CD8-positive, alpha-beta memory T cell (primary cell): ENCODE results near the gene GCNT2. TPM values are rescaled to one million over a fixed set of nuclear protein-coding genes. Genes with fewer than 3 reads are reported as not detected.

Experiments
- CTCF ChIA-PET: fragments of 350-600 bp; sonication (Branson Sonifier 250); formaldehyde crosslinking; loops from one replicate; lab custom pipeline; 2021; ENCODE audit warnings: antibody characterized with exemption; lab: Charles Lee
- POLR2A ChIA-PET: fragments of 350-600 bp; sonication (Branson Sonifier 250); formaldehyde crosslinking; loops from one replicate; lab custom pipeline; 2021; ENCODE audit warnings: antibody characterized with exemption; lab: Charles Lee
- DNase-seq, 5 donors: peaks; one replicate each; pipeline versions ENCODE4 v3.0.0 to v3.0.0-alpha.2; 2020 to 2022; ENCODE audit warnings: mixed read lengths in 1 of 5
- H3K27ac ChIP-seq: one replicate; pipeline ENCODE4 v1.7.0; 2013; ENCODE audit warnings: low read depth, mild to moderate bottlenecking, low read length, moderate library complexity
- H3K27me3 ChIP-seq: 2 replicates; pipeline ENCODE4 v1.7.0; 2013; ENCODE audit warnings: low read length, mild to moderate bottlenecking; ENCODE audit not compliant: insufficient read depth, poor library complexity, severe bottlenecking
- H3K36me3 ChIP-seq: 2 replicates; pipeline ENCODE4 v1.7.0; 2013; ENCODE audit warnings: mild to moderate bottlenecking, low read length, moderate library complexity; ENCODE audit not compliant: insufficient read depth
- H3K4me1 ChIP-seq: 2 replicates; pipeline ENCODE4 v1.7.0; 2013; ENCODE audit warnings: mild to moderate bottlenecking, low read length, moderate library complexity; ENCODE audit not compliant: insufficient read depth
- H3K4me3 ChIP-seq: 2 replicates; pipeline ENCODE4 v1.7.0; 2013; ENCODE audit warnings: mild to moderate bottlenecking, low read length
- H3K9me3 ChIP-seq: 2 replicates; pipeline ENCODE4 v1.7.0; 2013; ENCODE audit warnings: mild to moderate bottlenecking, low read length
- H3K27ac Mint-ChIP-seq, 8 donors: one replicate each; pipeline ENCODE4 v1.8.0; 2020 to 2021; ENCODE audit warnings: mixed read lengths in 8 of 8, mild to moderate bottlenecking in 6 of 8, inconsistent platforms in 3 of 8, moderate library complexity in 3 of 8
- H3K27me3 Mint-ChIP-seq, 2 donors: one replicate each; pipeline ENCODE4 v1.8.0; 2020 to 2021; ENCODE audit warnings: mixed read lengths in 2 of 2, mild to moderate bottlenecking in 1 of 2, moderate library complexity in 1 of 2
- H3K36me3 Mint-ChIP-seq, 3 donors: one replicate each; pipeline ENCODE4 v1.8.0; 2020 to 2021; ENCODE audit warnings: mixed read lengths in 3 of 3, inconsistent platforms in 1 of 3, mild to moderate bottlenecking in 1 of 3
- H3K4me1 Mint-ChIP-seq, 3 donors: one replicate each; pipeline ENCODE4 v1.8.0; 2020 to 2021; ENCODE audit warnings: mixed read lengths in 3 of 3, inconsistent platforms in 1 of 3, mild to moderate bottlenecking in 1 of 3
- H3K4me3 Mint-ChIP-seq, 7 donors: one replicate each; pipeline ENCODE4 v1.8.0; 2020 to 2021; ENCODE audit warnings: mixed read lengths in 7 of 7, mild to moderate bottlenecking in 6 of 7, moderate library complexity in 4 of 7, inconsistent platforms in 2 of 7
- H3K9me3 Mint-ChIP-seq, 5 donors: one replicate each; pipeline ENCODE4 v1.8.0; 2020 to 2022; ENCODE audit warnings: mixed read lengths in 5 of 5, mild to moderate bottlenecking in 3 of 5, moderate library complexity in 2 of 5, inconsistent platforms in 1 of 5
- polyA plus RNA-seq: library from polyadenylated mRNA; unstranded; fragments of 300-500 nt; fragmentation: Illumina TruSeq; gene quantifications from one replicate; pipeline ENCODE4 v1.2.3, GENCODE V29; 2021
- total RNA-seq, 2 experiments: library from RNA; stranded (reverse); gene quantifications; one replicate each; pipeline ENCODE4 v1.2.3, GENCODE V29; 2021

The GCNT2 gene
- total and polyA plus RNA-seq, 3 experiments from 2014 or later: 1.3 to 1.4 (median 1.4) TPM

- H3K36me3 ChIP-seq: no peaks in the 10 kb centered on the region
- H3K9me3 ChIP-seq: no peaks in the 10 kb centered on the region
- Mint-ChIP-seq H3K27me3 (peaks cover 0 to 2% of the 10 kb centered on the region in 2 donors), H3K4me1 (no peaks in the 10 kb centered on the region), H3K36me3 (peaks cover 29 to 50% (median 37%) of the 10 kb centered on the region in 3 donors), H3K9me3 (no peaks in the 10 kb centered on the region), H3K4me3 (no peak overlapping the region), H3K27ac (peak overlapping the region in 1 of 8 donors; percentile 1)
- ChIA-PET CTCF (no interaction called here), POLR2A (no interaction called here)
- DNase-seq: no peak
- no peak overlapping the region for H3K27ac ChIP-seq
- H3K27me3 ChIP-seq: no peaks in the 10 kb centered on the region
- H3K4me3 ChIP-seq: no peak overlapping the region
- H3K4me1 ChIP-seq: no peaks in the 10 kb centered on the region
Observed at GRCh38 chr6:10624836-10625235, 103.7 kb downstream of the GCNT2 start.

DNA sequence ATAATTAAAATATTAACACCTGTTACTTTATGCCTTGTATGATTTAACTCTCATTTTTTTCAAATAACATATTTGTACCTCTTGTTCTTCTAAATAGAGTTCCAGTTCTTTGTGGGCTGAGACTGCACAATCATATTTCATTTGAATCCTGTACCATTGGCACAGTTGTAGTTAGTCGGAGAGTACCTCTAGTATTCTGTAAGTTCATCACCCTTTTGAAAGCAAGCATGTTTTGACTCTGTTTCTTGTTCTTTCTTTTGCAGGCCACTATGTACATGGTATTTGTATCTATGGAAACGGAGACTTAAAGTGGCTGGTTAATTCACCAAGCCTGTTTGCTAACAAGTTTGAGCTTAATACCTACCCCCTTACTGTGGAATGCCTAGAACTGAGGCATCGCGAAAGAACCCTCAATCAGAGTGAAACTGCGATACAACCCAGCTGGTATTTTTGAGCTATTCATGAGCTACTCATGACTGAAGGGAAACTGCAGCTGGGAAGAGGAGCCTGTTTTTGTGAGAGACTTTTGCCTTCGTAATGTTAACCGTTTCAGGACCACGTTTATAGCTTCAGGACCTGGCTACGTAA, 105.1 kb downstream of the GCNT2 start:
- H3K27ac Mint-ChIP-seq: no peak overlapping the region
- ChIA-PET CTCF (no interaction called here), POLR2A (no interaction called here)
- no peaks in the 10 kb centered on the region for H3K36me3 ChIP-seq
- H3K4me3 Mint-ChIP-seq: no peak overlapping the region
- H3K4me1 ChIP-seq: no peaks in the 10 kb centered on the region
- H3K4me3 ChIP-seq: no peak overlapping the region
- H3K36me3 Mint-ChIP-seq: peaks cover 27 to 47% (median 34%) of the 10 kb centered on the region in 3 donors
- H3K27ac ChIP-seq: no peak overlapping the region
- H3K27me3 ChIP-seq: no peaks in the 10 kb centered on the region
- DNase-seq: no peak
- H3K4me1 Mint-ChIP-seq: no peaks in the 10 kb centered on the region
- no peaks in the 10 kb centered on the region for H3K9me3 Mint-ChIP-seq
- peaks cover 0 to 2% of the 10 kb centered on the region in 2 donors for H3K27me3 Mint-ChIP-seq
- no peaks in the 10 kb centered on the region for H3K9me3 ChIP-seq

DNA sequence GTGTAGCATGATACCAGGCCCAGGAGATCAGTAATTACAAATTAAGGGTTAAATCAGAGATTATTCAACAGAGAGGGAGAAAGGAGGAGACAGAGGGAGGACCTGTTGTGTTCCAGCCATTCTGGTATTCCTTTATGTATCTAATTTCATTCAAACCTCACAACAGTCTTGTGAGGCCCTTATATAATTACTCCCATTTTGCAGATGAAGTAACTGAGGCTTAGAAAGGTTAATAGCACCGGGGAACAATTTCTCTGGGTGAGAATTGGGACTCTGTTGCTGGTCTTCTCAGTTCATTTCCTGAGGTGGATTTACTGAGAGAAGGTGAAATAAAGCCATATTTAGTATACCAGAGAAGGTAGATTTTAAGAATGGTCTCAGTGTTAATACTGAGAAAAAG, 106.6 kb downstream of the GCNT2 start:
- H3K9me3 Mint-ChIP-seq: no peaks in the 10 kb centered on the region
- peaks cover 0 to 2% of the 10 kb centered on the region in 2 donors for H3K27me3 Mint-ChIP-seq
- no peaks in the 10 kb centered on the region for H3K4me1 ChIP-seq
- no peak overlapping the region for H3K27ac Mint-ChIP-seq
- H3K4me3 ChIP-seq: no peak overlapping the region
- no peak overlapping the region for H3K27ac ChIP-seq
- H3K36me3 ChIP-seq: no peaks in the 10 kb centered on the region
- H3K27me3 ChIP-seq: no peaks in the 10 kb centered on the region
- ChIA-PET CTCF (no interaction called here), POLR2A (no interaction called here)
- no peaks in the 10 kb centered on the region for H3K9me3 ChIP-seq
- no peak for DNase-seq
- peaks cover 22 to 35% (median 28%) of the 10 kb centered on the region in 3 donors for H3K36me3 Mint-ChIP-seq
- H3K4me3 Mint-ChIP-seq: no peak overlapping the region
- no peaks in the 10 kb centered on the region for H3K4me1 Mint-ChIP-seq

GRCh38 chr6:10630178-10630577, 109.0 kb downstream of the GCNT2 start:
- no peaks in the 10 kb centered on the region for H3K4me1 ChIP-seq
- Mint-ChIP-seq H3K9me3 (no peaks in the 10 kb centered on the region), H3K27me3 (no peaks in the 10 kb centered on the region), H3K27ac (no peak overlapping the region), H3K4me1 (no peaks in the 10 kb centered on the region), H3K36me3 (peaks cover 6 to 15% (median 8%) of the 10 kb centered on the region in 3 donors), H3K4me3 (no peak overlapping the region)
- POLR2A ChIA-PET: no interaction called here
- CTCF ChIA-PET: interaction anchor here (0.7 kb wide), 1 partner anchor 404 kb away, joined by 4 read pairs; no protein-coding TSS in a partner anchor
- no peak overlapping the region for H3K27ac ChIP-seq
- DNase-seq: no peak
- no peaks in the 10 kb centered on the region for H3K27me3 ChIP-seq
- H3K4me3 ChIP-seq: no peak overlapping the region
- H3K36me3 ChIP-seq: no peaks in the 10 kb centered on the region
- no peaks in the 10 kb centered on the region for H3K9me3 ChIP-seq

DNA sequence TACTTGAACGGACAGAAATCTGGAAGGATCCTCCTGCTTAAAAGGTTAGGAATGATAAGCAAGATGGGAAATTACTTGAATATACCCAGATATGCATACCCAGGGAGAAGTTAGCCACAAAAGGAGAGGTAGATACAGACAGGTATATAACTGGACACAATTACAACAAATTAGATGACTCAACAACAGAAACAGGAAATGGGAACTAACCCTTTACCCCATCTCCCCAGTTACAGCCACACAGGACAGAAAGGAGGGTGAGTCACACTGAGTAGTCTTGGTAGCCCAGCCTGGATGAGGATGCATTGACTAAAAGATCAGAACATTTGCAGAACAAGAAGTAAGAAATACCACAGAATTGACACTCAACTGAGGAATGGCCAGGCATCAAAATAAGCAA, 112.1 kb downstream of the GCNT2 start:
- Mint-ChIP-seq H3K9me3 (no peaks in the 10 kb centered on the region), H3K4me1 (no peaks in the 10 kb centered on the region), H3K27ac (no peak overlapping the region), H3K27me3 (no peaks in the 10 kb centered on the region), H3K4me3 (no peak overlapping the region), H3K36me3 (no peaks in the 10 kb centered on the region)
- Histone ChIP-seq H3K27me3 (no peaks in the 10 kb centered on the region), H3K4me1 (no peaks in the 10 kb centered on the region), H3K9me3 (no peaks in the 10 kb centered on the region), H3K36me3 (no peaks in the 10 kb centered on the region), H3K27ac (no peak overlapping the region), H3K4me3 (no peak overlapping the region)
- CTCF ChIA-PET: no interaction called here
- POLR2A ChIA-PET: no interaction called here
- DNase-seq: no peak

- Mint-ChIP-seq H3K27me3 (peaks cover 8 to 20% of the 10 kb centered on the region in 2 donors), H3K4me3 (no peak overlapping the region), H3K36me3 (peaks cover 0 to 4% (median 3%) of the 10 kb centered on the region in 3 donors), H3K27ac (no peak overlapping the region), H3K9me3 (no peaks in the 10 kb centered on the region), H3K4me1 (peaks cover 5 to 13% (median 7%) of the 10 kb centered on the region in 3 donors)
- Histone ChIP-seq H3K4me1 (no peaks in the 10 kb centered on the region), H3K36me3 (no peaks in the 10 kb centered on the region), H3K27ac (no peak overlapping the region), H3K9me3 (no peaks in the 10 kb centered on the region), H3K4me3 (no peak overlapping the region), H3K27me3 (no peaks in the 10 kb centered on the region)
- DNase-seq: no peak
- ChIA-PET POLR2A (no interaction called here), CTCF (no interaction called here)
Observed at GRCh38 chr6:10640412-10640811, 119.3 kb downstream of the GCNT2 start.

- Histone ChIP-seq H3K4me3 (no peak overlapping the region), H3K27ac (no peak overlapping the region), H3K36me3 (no peaks in the 10 kb centered on the region), H3K9me3 (no peaks in the 10 kb centered on the region), H3K27me3 (no peaks in the 10 kb centered on the region), H3K4me1 (no peaks in the 10 kb centered on the region)
- Mint-ChIP-seq H3K4me3 (no peak overlapping the region), H3K36me3 (peaks cover 0 to 4% (median 3%) of the 10 kb centered on the region in 3 donors), H3K27me3 (peaks cover 10 to 20% of the 10 kb centered on the region in 2 donors), H3K9me3 (no peaks in the 10 kb centered on the region), H3K27ac (no peak overlapping the region), H3K4me1 (peaks cover 5 to 13% (median 7%) of the 10 kb centered on the region in 3 donors)
- POLR2A ChIA-PET: no interaction called here
- CTCF ChIA-PET: no interaction called here
- no peak for DNase-seq
Observed at GRCh38 chr6:10641528-10641927, 120.4 kb downstream of the GCNT2 start.

- H3K9me3 Mint-ChIP-seq: no peaks in the 10 kb centered on the region
- peaks cover 5 to 13% (median 7%) of the 10 kb centered on the region in 3 donors for H3K4me1 Mint-ChIP-seq
- ChIA-PET CTCF (interaction anchor here (1.3 kb wide), 1 partner anchor 12 kb away, joined by 3 read pairs; no protein-coding TSS in a partner anchor), POLR2A (no interaction called here)
- H3K36me3 Mint-ChIP-seq: peaks cover 0 to 4% (median 3%) of the 10 kb centered on the region in 3 donors
- Histone ChIP-seq H3K4me3 (no peak overlapping the region), H3K36me3 (no peaks in the 10 kb centered on the region), H3K27ac (no peak overlapping the region), H3K4me1 (no peaks in the 10 kb centered on the region), H3K9me3 (no peaks in the 10 kb centered on the region), H3K27me3 (no peaks in the 10 kb centered on the region)
- H3K27me3 Mint-ChIP-seq: peaks cover 10 to 24% of the 10 kb centered on the region in 2 donors
- peak overlapping the region in 1 of 8 donors; percentile 4 for H3K27ac Mint-ChIP-seq
- DNase-seq: no peak
- no peak overlapping the region for H3K4me3 Mint-ChIP-seq
Observed at GRCh38 chr6:10643201-10643651, 122.1 kb downstream of the GCNT2 start.
